ENCODE measurements around the gene C1orf35. TPM values are rescaled to one million over a fixed set of nuclear protein-coding genes. Genes with fewer than 3 reads are reported as not detected.
A peak's percentile ranks its signal among the peaks of the same experiment; 100 is the strongest.

The C1orf35 gene
- total and polyA plus RNA-seq, 9 of the 15 experiments (the other 6 are each of a cell fraction or from before 2014, with no cell fraction given) = 3.2 to 48.7 (median 12.5) TPM

DNA sequence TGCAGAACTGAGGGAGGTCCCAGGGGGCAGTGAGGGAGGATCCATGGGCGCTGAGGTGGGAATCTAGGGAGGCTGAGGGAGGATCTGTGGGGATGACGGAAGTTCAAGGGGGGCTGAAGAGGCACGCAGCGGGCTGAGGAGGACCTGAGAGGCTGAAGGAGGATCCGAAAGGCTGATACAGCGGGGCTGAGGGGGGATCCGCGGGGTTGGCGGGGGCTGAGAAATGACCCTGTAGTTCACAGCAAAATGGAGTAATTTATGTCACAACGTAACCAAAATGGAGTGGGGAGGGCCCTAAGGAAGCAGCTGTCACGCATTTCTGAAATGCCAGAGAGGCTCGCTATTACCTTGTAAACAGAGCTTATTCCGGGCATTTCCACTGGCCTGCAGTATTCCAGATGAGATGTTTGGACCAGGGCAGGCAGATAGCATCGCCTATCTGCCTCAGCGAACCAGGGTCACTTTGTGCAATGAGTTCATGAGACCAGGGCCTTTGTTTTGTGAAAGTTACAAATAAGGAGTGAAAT lies 6.9 kb upstream of the C1orf35 start (continued):
- TF ChIP-seq, protein P1, sequence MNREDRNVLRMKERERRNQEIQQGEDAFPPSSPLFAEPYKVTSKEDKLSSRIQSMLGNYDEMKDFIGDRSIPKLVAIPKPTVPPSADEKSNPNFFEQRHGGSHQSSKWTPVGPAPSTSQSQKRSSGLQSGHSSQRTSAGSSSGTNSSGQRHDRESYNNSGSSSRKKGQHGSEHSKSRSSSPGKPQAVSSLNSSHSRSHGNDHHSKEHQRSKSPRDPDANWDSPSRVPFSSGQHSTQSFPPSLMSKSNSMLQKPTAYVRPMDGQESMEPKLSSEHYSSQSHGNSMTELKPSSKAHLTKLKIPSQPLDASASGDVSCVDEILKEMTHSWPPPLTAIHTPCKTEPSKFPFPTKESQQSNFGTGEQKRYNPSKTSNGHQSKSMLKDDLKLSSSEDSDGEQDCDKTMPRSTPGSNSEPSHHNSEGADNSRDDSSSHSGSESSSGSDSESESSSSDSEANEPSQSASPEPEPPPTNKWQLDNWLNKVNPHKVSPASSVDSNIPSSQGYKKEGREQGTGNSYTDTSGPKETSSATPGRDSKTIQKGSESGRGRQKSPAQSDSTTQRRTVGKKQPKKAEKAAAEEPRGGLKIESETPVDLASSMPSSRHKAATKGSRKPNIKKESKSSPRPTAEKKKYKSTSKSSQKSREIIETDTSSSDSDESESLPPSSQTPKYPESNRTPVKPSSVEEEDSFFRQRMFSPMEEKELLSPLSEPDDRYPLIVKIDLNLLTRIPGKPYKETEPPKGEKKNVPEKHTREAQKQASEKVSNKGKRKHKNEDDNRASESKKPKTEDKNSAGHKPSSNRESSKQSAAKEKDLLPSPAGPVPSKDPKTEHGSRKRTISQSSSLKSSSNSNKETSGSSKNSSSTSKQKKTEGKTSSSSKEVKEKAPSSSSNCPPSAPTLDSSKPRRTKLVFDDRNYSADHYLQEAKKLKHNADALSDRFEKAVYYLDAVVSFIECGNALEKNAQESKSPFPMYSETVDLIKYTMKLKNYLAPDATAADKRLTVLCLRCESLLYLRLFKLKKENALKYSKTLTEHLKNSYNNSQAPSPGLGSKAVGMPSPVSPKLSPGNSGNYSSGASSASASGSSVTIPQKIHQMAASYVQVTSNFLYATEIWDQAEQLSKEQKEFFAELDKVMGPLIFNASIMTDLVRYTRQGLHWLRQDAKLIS (CRISPR knock-in tag; IDR thresholded peaks at IDR 0.05) = peak; percentile 20; the same call in 1 of the 2 replicates
- no peak for TF ChIP-seq ZNF274 (IDR thresholded peaks at IDR 0.05; ENCODE audit: borderline replicate concordance, low read depth, low read length)
- TF ChIP-seq ZNF347 (CRISPR knock-in tag; IDR thresholded peaks at IDR 0.05; ENCODE audit: low read depth) = no peak
- TF ChIP-seq SMAD4 (CRISPR knock-in tag; conservative IDR thresholded peaks at IDR 0.05) = 0 out of 2 replicates have a peak, but pooled peaks have one; percentile 2
- no peak for TF ChIP-seq ERF (CRISPR knock-in tag; IDR thresholded peaks at IDR 0.05)
- TF ChIP-seq NONO (IDR thresholded peaks at IDR 0.05; ENCODE audit: low read depth in 2 of 2, low read length in 1 of 2) = no peak
- TF ChIP-seq, protein P2, sequence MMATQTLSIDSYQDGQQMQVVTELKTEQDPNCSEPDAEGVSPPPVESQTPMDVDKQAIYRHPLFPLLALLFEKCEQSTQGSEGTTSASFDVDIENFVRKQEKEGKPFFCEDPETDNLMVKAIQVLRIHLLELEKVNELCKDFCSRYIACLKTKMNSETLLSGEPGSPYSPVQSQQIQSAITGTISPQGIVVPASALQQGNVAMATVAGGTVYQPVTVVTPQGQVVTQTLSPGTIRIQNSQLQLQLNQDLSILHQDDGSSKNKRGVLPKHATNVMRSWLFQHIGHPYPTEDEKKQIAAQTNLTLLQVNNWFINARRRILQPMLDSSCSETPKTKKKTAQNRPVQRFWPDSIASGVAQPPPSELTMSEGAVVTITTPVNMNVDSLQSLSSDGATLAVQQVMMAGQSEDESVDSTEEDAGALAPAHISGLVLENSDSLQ (IDR thresholded peaks at IDR 0.05) = 0 out of 2 replicates have a peak, but pooled peaks have one; percentile 8
- TF ChIP-seq MBD2 (IDR thresholded peaks at IDR 0.05; ENCODE audit: borderline replicate concordance, low read depth) = no peak
- no peak for TF ChIP-seq ILF3 (IDR thresholded peaks at IDR 0.05; ENCODE audit: borderline replicate concordance)
- TF ChIP-seq DPF2 (IDR thresholded peaks at IDR 0.05) = no peak
- no peak for TF ChIP-seq CEBPG (CRISPR knock-in tag; IDR thresholded peaks at IDR 0.05)
- TF ChIP-seq CEBPG (tag; conservative IDR thresholded peaks at IDR 0.05 in 1 of 2, IDR thresholded peaks at IDR 0.05 in 1 of 2) = no peak
- no peak for TF ChIP-seq ZNF551 (CRISPR knock-in tag; IDR thresholded peaks at IDR 0.05)
- no peak for TF ChIP-seq NUFIP1 (IDR thresholded peaks at IDR 0.05; ENCODE audit: partially characterized antibody)
- no peak for TF ChIP-seq KLF6 (CRISPR knock-in tag; IDR thresholded peaks at IDR 0.05; ENCODE audit: borderline replicate concordance)
- no peak for TF ChIP-seq ARID1B (IDR thresholded peaks at IDR 0.05)
- TF ChIP-seq EP300 (IDR thresholded peaks at IDR 0.05; ENCODE audit: low read length) = no peak
- no peak for TF ChIP-seq PPARD (CRISPR knock-in tag; IDR thresholded peaks at IDR 0.05)
- TF ChIP-seq NR1H2 (CRISPR knock-in tag; IDR thresholded peaks at IDR 0.05) = no peak
- TF ChIP-seq, protein P3, sequence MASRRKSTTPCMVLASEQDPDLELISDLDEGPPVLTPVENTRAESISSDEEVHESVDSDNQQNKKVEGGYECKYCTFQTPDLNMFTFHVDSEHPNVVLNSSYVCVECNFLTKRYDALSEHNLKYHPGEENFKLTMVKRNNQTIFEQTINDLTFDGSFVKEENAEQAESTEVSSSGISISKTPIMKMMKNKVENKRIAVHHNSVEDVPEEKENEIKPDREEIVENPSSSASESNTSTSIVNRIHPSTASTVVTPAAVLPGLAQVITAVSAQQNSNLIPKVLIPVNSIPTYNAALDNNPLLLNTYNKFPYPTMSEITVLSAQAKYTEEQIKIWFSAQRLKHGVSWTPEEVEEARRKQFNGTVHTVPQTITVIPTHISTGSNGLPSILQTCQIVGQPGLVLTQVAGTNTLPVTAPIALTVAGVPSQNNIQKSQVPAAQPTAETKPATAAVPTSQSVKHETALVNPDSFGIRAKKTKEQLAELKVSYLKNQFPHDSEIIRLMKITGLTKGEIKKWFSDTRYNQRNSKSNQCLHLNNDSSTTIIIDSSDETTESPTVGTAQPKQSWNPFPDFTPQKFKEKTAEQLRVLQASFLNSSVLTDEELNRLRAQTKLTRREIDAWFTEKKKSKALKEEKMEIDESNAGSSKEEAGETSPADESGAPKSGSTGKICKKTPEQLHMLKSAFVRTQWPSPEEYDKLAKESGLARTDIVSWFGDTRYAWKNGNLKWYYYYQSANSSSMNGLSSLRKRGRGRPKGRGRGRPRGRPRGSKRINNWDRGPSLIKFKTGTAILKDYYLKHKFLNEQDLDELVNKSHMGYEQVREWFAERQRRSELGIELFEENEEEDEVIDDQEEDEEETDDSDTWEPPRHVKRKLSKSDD (conservative IDR thresholded peaks at IDR 0.05; ENCODE audit: low read length) = no peak
- TF ChIP-seq RBM14 (IDR thresholded peaks at IDR 0.05; ENCODE audit: borderline replicate concordance, insufficient read depth, low read depth, low read length) = no peak
- TF ChIP-seq BCL6 (CRISPR knock-in tag; IDR thresholded peaks at IDR 0.05) = no peak
- no peak for TF ChIP-seq ZNF707 (CRISPR knock-in tag; conservative IDR thresholded peaks at IDR 0.05)
